Sigmoid colon (tissue), 4 donors: ENCODE data around the gene CLBA1.

ENCODE experiments used
- CTCF ChIP-seq, 4 experiments: fragments of 450-650 bp in 3 of 4; fragments of 200-600 bp in 1 of 4; IDR thresholded peaks; one replicate each; pipeline ENCODE4 v1.5.1; 2016 to 2019; ENCODE audit warnings: antibody characterized with exemption in 4 of 4, mild to moderate bottlenecking in 3 of 4, moderate library complexity in 2 of 4
- EP300 ChIP-seq, 4 donors: sonication (generic); formaldehyde crosslinking; IDR thresholded peaks; one replicate each; pipeline ENCODE4 v1.6.1; 2017; ENCODE audit warnings: antibody characterized with exemption in 4 of 4

DNA sequence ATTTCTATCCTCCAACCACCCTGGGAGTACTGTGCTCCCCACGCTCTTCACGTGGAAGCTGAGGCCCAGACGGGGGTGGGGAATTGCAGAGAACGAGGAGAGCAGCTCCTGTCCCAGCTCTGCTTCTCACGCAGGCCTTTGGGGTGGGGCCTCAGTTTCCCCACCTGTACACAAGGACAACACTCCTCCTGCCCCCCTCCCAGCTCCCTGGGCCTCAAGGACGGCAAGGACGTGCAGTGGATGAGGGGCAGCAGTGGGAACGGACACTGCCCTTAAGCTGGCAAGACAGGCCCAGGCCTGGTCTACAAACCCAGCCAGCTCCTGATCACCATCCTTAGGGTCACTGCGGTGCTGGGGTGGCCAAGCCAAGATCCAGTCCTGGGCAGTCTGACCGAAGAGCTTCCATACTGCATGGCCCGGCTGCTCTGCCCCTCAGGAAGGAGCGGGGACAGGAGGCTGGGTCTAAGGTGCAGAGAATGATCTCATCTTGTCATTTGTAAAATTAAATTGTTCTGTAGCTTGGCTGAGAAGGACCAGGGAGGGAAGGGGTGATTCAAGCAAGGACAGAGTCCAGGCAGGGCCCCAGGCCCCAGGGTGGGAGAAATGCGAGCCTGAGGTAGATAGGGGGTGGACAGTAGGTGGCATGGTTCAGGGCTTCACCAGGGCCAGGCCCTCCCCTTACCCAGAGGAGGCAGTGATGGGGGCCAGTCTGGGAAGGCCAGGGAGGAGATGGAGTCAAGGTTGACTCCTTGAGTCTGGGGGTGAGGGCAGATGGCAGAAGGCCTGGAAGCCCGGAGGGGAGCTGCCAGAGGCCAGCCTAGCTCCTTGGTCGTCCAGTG is 1.3 kb upstream of the CLBA1 start:
- no peak for TF ChIP-seq CTCF (IDR thresholded peaks at IDR 0.05)
- TF ChIP-seq EP300 (IDR thresholded peaks at IDR 0.05), result no peak
